Activated CD8-positive, alpha-beta memory T cell treated with anti-CD3 and anti-CD28 coated beads for 48 hours (primary cell): Measurements from ENCODE around the gene TTI1.
"Not testable (repeated sequence)": the region's sequence is repeated elsewhere in the genome, so short reads cannot be mapped to it uniquely, and the experiment has no call there.

Experiments used
- DNase-seq, 3 experiments: peaks; one replicate each; pipeline ENCODE4 v3.0.0-alpha.2; 2020; ENCODE audit warnings: low read depth in 2 of 3, low spot score in 2 of 3

The TTI1 gene

GRCh38 chr20:37970856-37971245 is 62.4 kb downstream of the TTI1 start:
- no peak for DNase-seq

GRCh38 chr20:37969949-37970855 is 63.1 kb downstream of the TTI1 start:
- DNase-seq = no peak

GRCh38 chr20:37968841-37969401 is 64.3 kb downstream of the TTI1 start:
- no peak for DNase-seq

DNA sequence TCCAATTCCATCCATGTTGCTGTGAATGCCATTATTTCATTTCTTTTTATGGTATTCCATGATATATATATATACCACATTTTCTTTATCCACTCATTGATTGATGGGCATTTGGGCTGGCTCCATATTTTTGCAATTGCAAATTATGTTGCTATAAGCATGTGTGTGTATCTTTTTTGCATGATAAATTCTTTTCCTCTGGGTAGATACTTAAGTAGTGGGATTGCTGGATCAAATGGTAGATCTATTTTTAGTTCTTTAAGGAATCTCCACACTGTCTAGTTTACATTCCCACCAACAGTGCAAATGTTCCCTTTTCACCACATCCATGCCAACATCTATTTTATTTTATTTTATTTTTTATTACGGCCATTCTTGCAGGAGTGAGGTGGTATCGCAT is 69.8 kb downstream of the TTI1 start:
- not testable (repeated sequence) for DNase-seq

DNA sequence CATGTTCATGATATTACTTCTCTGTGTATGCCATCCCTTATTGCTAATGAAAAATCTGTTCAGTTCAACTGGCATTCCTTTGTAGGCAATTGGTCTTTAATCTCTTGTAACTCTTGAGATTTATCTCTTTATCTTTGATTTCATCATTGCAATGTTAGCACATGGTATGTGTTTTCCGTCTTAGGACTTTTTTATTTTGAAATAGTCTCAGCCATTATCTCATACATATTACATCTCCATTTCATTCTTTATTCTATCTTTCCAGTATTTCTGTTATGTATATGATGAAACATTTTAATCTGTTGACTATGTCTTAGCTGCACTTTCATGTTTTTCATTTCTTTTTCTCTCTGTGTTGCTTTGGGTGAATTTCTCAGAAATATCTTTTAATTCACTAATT is 72.2 kb downstream of the TTI1 start:
- DNase-seq = no peak

- no peak for DNase-seq
Measured at GRCh38 chr20:37958856-37959520, 74.3 kb downstream of the TTI1 start.

DNA sequence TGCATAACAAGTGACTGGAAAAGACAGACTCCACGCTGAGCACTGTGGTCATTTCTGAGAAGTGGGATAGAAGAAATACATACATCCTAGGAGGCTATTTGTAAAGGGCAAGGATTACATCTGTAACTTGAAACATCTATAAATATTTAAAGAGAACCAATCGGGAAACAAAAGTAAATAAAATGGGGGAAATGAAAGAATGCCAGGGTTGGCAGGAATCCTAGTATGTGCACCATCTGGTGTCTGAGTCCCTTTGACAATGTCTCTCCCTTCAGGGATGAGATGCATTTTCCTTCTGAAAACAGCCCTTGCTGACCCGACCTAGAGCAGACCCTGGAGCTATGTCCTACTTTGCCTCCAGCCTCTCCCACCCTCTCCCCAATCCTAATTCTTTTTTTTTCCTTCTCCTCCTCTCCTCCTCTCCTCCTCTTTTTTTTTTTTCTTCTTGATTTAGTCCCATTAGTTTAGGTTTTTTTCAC is 77.1 kb downstream of the TTI1 start:
- DNase-seq = no peak

- DNase-seq = no peak
Measured at GRCh38 chr20:37955511-37955910, 77.7 kb downstream of the TTI1 start.

GRCh38 chr20:37954626-37955025 is 78.6 kb downstream of the TTI1 start:
- DNase-seq = no peak

DNA sequence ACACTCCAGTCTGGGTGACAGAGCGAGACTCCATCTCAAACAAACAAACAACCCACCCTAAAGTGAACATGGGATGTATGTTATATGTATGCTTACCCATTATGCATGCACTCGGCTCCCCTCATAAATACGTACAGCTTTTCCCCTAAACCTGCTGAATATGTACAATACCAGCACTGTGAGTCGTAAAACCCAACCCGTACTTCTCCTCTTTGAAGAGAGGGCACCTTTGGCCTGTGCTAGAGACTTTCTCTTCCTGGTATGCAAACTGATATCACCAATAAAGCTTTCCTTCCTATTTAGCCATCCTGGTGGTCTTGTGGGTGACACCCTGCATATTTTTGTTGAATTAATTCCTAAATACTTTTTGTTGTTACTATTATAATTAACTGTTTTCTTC is 79.1 kb downstream of the TTI1 start:
- no peak for DNase-seq

GRCh38 chr20:37948956-37949355 is 84.3 kb downstream of the TTI1 start:
- DNase-seq = no peak

DNA sequence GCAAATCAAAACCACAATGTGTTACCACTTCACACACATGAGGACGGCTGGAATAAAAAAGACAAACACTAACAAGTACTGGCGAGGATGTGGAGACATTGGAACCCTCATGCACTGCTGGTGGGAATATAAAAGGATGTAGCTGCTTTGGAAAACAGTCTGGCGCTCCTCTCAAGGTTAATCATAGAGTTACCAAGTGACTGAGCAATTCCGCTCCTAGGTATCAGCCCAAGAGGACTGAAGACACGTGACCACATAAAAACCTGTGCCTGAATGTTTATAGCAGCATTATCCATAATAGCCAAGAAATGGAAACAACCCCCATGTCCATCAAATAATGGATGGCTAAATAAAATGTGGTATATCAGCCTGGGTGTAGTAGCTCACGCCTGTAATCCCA is 85.3 kb downstream of the TTI1 start:
- DNase-seq = no peak

DNA sequence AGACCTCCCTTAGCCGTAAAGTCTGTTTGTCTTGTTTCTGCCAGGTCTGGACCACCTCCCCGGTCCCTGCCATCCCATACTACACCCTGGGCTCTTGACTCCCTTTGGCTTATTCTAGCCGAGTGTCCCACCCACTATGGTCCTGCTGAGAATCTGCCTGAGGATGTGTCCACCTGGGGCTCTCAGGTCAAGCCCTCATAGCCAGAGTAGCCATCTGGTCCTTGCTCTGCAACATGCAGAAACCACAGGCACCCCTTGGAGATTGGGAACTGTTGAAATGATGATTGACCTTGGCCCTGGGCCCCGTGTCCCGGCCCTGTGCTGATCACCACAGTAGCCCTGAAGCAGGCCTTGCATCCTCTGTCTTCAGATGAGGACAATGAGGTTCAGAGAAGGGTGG is 86.3 kb downstream of the TTI1 start:
- DNase-seq = no peak

DNA sequence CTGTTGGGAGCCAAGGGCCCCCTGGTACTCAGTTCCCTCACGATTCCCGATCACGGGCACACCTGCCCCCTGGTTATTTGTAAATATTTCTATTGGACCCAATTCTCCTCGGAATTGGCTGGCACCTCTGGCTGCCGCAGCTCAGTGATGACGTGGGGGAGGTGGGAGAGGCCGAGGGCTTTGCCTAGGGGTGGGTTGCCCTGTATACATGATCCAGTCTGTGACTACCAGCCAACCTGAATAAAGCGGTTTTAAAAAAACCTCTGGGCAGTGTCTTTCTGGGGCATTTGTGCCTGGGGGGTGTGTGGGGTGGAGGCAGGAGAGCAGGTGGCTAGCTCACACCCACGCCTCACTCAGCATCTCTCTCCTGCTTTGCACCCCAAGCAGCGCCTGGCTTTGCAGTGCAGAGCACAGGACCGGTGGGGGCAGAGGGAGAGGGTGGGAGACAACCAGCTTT is 88.1 kb downstream of the TTI1 start:
- DNase-seq = no peak

GRCh38 chr20:37944456-37944981 is 88.7 kb downstream of the TTI1 start:
- no peak for DNase-seq

DNA sequence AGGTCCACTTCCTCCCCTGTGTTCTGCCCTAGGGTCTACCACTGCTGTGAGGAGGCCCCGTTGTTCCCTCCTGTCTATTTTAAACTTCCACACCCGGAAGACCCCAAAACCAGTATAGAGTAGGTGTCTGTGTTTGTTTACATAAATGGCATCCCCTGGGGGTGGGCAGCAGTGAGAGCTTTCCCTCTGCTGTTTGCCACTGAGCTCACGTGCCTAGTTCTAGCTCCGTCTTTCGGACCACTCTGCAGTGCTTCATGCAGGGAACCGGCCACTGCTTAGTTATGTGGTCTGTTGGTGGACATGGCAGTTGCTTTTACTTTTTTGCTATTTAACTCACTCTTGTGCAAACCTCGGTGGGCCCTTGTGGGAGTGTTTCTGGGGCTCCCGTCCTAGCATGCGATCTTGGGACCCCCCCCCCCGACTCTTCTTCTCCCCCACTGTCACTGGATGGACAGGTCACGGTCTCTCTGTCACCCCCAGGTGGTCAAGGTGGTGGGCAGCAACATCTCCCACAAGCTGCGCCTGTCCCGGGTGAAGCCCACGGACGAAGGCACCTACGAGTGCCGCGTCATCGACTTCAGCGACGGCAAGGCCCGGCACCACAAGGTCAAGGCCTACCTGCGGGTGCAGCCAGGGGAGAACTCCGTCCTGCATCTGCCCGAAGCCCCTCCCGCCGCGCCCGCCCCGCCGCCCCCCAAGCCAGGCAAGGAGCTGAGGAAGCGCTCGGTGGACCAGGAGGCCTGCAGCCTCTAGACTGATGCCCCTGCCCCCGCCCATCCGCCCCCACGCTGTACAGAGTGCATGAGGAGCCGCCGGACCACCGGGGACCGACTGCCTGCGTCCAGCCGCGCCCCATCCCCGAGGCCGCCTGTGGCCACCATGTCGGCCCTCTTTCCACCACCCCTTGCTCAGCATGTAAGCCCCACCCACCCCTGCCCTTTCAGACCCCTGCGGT is 89.5 kb downstream of the TTI1 start:
- no peak for DNase-seq

- no peak for DNase-seq
Measured at GRCh38 chr20:37943033-37943432, 90.2 kb downstream of the TTI1 start.

DNA sequence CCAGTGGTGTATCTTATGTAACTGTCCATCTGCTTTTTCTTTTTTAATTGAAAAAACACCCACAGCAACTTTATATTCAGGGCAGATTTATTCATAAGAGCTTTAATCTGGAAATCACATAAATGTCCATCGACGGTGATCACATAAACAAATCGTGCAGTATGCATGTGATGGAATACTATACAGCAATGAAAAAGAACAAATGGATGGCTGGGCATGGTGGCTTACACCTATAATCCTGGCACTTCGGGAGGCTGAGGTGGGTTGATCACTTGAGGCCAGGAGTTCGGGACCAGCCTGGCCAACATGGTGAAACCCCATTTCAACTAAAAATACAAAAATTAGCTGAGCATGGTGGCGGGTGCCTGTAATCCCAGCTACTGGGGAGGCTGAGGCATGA is 91.3 kb downstream of the TTI1 start:
- no peak for DNase-seq

DNA sequence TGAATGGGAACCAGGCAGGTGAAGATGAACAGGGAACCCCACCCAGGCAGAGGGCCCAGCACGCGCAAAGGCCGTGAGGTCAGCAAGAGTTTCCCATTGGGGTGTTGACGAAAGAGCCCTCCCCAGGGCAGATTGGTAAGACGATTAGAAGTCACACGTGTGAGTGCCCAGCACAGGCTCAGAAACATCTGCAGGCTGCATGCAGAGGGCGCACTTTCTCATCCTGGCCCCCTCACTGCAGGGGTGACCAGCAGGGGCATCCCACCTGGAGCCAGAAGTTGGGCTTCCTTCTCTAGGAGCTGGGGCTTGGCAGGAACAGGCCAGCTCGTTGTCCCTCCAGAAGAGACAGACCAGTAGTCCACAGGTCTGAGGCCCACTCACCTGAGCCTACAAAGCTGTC is 91.9 kb downstream of the TTI1 start:
- no peak for DNase-seq

DNA sequence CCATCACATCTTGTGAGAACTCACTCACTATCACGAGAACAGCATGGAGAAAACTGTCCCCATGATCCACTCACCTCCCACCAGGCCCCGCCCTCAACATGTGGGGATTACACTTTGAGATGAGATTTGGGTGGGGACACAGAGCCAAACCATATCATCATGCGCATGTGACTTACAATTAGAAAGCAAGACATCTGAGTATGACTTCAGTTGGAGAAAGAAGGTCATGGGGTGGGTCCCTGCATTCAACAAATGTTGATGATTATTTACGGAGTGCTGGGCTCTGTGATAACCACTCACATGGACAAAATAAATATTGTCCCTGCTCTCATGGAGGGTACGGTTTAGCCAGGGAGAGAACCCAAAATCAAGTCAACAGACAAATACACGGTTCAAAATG is 92.4 kb downstream of the TTI1 start:
- DNase-seq = no peak
